ENCODE measurements around the gene SCD5. TPM values are rescaled to one million over a fixed set of nuclear protein-coding genes. Genes with fewer than 3 reads are reported as not detected.
A peak's percentile ranks its signal among the peaks of the same experiment; 100 is the strongest.
"Not testable (repeated sequence)": the region's sequence is repeated elsewhere in the genome, so short reads cannot be mapped to it uniquely, and the experiment has no call there.

SCD5 gene
- 7.5 TPM for polyA plus RNA-seq (2013, experiment 1 of 2)
- 6.6 TPM for polyA plus RNA-seq (2013, experiment 2 of 2)

- WGBS, 2 experiments (ENCODE audit: insufficient coverage in 2 of 2): 1% methylated on average over 58 to 72 of the region's 94 CpGs
- no peaks in the 10 kb centered on the region for H3K9me3 ChIP-seq (ENCODE audit: control insufficient read depth, low read length)
- no peak within 1 kb of the TSS for H3K27ac ChIP-seq (ENCODE audit: low read depth, low read length, severe bottlenecking)
- peak within 1 kb of the TSS; percentile 58 for H3K4me3 ChIP-seq (ENCODE audit: extremely low read depth, insufficient read depth, low read length, poor library complexity, severe bottlenecking)
- peaks cover 17% of the 10 kb centered on the region for H3K4me1 ChIP-seq (ENCODE audit: control insufficient read depth, insufficient read depth, low read length, poor library complexity, severe bottlenecking)
- no peaks in the 10 kb centered on the region for H3K36me3 ChIP-seq (ENCODE audit: control insufficient read depth, insufficient read depth, low read length)
Measured at GRCh38 chr4:82798168-82799005, at the start of gene SCD5. Gene SCD5, minus strand, starts transcription at chr4:82798796. Its CDS starts 259 bp downstream, at chr4:82798537.

- H3K9me3 ChIP-seq (ENCODE audit: control insufficient read depth, low read length): no peaks in the 10 kb centered on the region
- no peaks in the 10 kb centered on the region for H3K4me1 ChIP-seq (ENCODE audit: control insufficient read depth, insufficient read depth, low read length, poor library complexity, severe bottlenecking)
- H3K27ac ChIP-seq (ENCODE audit: low read depth, low read length, severe bottlenecking): no peak overlapping the region
- H3K4me3 ChIP-seq (ENCODE audit: extremely low read depth, insufficient read depth, low read length, poor library complexity, severe bottlenecking): no peak overlapping the region
- H3K36me3 ChIP-seq (ENCODE audit: control insufficient read depth, insufficient read depth, low read length): peaks cover 77% of the 10 kb centered on the region
Measured at GRCh38 chr4:82842593-82842992, 44.0 kb upstream of the SCD5 start.

- no peaks in the 10 kb centered on the region for H3K4me1 ChIP-seq (ENCODE audit: control insufficient read depth, insufficient read depth, low read length, poor library complexity, severe bottlenecking)
- H3K36me3 ChIP-seq (ENCODE audit: control insufficient read depth, insufficient read depth, low read length): peaks cover 77% of the 10 kb centered on the region
- no peaks in the 10 kb centered on the region for H3K9me3 ChIP-seq (ENCODE audit: control insufficient read depth, low read length)
- WGBS, 2 experiments (ENCODE audit: insufficient coverage in 2 of 2): no CpG with 5 or more reads among the region's 1 CpG
- H3K4me3 ChIP-seq (ENCODE audit: extremely low read depth, insufficient read depth, low read length, poor library complexity, severe bottlenecking): no peak overlapping the region
- H3K27ac ChIP-seq (ENCODE audit: low read depth, low read length, severe bottlenecking): no peak overlapping the region
Measured at GRCh38 chr4:82839624-82840023, 41.0 kb upstream of the SCD5 start.

- no peaks in the 10 kb centered on the region for H3K9me3 ChIP-seq (ENCODE audit: control insufficient read depth, low read length)
- WGBS, 2 experiments (ENCODE audit: insufficient coverage in 2 of 2): no CpG with 5 or more reads among the region's 1 CpG
- peaks cover 5% of the 10 kb centered on the region for H3K4me1 ChIP-seq (ENCODE audit: control insufficient read depth, insufficient read depth, low read length, poor library complexity, severe bottlenecking)
- peaks cover 71% of the 10 kb centered on the region for H3K36me3 ChIP-seq (ENCODE audit: control insufficient read depth, insufficient read depth, low read length)
- H3K4me3 ChIP-seq (ENCODE audit: extremely low read depth, insufficient read depth, low read length, poor library complexity, severe bottlenecking): no peak overlapping the region
- no peak overlapping the region for H3K27ac ChIP-seq (ENCODE audit: low read depth, low read length, severe bottlenecking)
Measured at GRCh38 chr4:82833696-82834313, 35.2 kb upstream of the SCD5 start.

- not testable (repeated sequence) for H3K9me3 ChIP-seq (ENCODE audit: control insufficient read depth, low read length); H3K27ac ChIP-seq (ENCODE audit: low read depth, low read length, severe bottlenecking); H3K4me3 ChIP-seq (ENCODE audit: extremely low read depth, insufficient read depth, low read length, poor library complexity, severe bottlenecking); H3K4me1 ChIP-seq (ENCODE audit: control insufficient read depth, insufficient read depth, low read length, poor library complexity, severe bottlenecking)
- WGBS, 2 experiments (ENCODE audit: insufficient coverage in 2 of 2): 80% methylated on average over 1 of the region's 4 CpGs; no CpG with 5 or more reads in 1 of the 2 experiments
- peaks cover 71% of the 10 kb centered on the region for H3K36me3 ChIP-seq (ENCODE audit: control insufficient read depth, insufficient read depth, low read length)
Measured at GRCh38 chr4:82833060-82833459, 34.5 kb upstream of the SCD5 start.

- 98% methylated on average over 3 of the region's 3 CpGs for WGBS, 2 experiments (ENCODE audit: insufficient coverage in 2 of 2)
- Histone ChIP-seq H3K4me3 (ENCODE audit: extremely low read depth, insufficient read depth, low read length, poor library complexity, severe bottlenecking) (no peak overlapping the region), H3K4me1 (ENCODE audit: control insufficient read depth, insufficient read depth, low read length, poor library complexity, severe bottlenecking) (no peaks in the 10 kb centered on the region), H3K27ac (ENCODE audit: low read depth, low read length, severe bottlenecking) (no peak overlapping the region), H3K36me3 (ENCODE audit: control insufficient read depth, insufficient read depth, low read length) (peaks cover 88% of the 10 kb centered on the region), H3K9me3 (ENCODE audit: control insufficient read depth, low read length) (no peaks in the 10 kb centered on the region)
Measured at GRCh38 chr4:82825425-82825824, 26.8 kb upstream of the SCD5 start.

- H3K4me1 ChIP-seq (ENCODE audit: control insufficient read depth, insufficient read depth, low read length, poor library complexity, severe bottlenecking): no peaks in the 10 kb centered on the region
- no peak overlapping the region for H3K4me3 ChIP-seq (ENCODE audit: extremely low read depth, insufficient read depth, low read length, poor library complexity, severe bottlenecking)
- H3K27ac ChIP-seq (ENCODE audit: low read depth, low read length, severe bottlenecking): no peak overlapping the region
- peaks cover 89% of the 10 kb centered on the region for H3K36me3 ChIP-seq (ENCODE audit: control insufficient read depth, insufficient read depth, low read length)
- 80 to 93% methylated on average over 1 to 4 of the region's 5 CpGs for WGBS, 2 experiments (ENCODE audit: insufficient coverage in 2 of 2)
- H3K9me3 ChIP-seq (ENCODE audit: control insufficient read depth, low read length): no peaks in the 10 kb centered on the region
Measured at GRCh38 chr4:82823062-82823461, 24.5 kb upstream of the SCD5 start.

GRCh38 chr4:82820689-82821088 is 22.1 kb upstream of the SCD5 start:
- peaks cover 78% of the 10 kb centered on the region for H3K36me3 ChIP-seq (ENCODE audit: control insufficient read depth, insufficient read depth, low read length)
- H3K27ac ChIP-seq (ENCODE audit: low read depth, low read length, severe bottlenecking): no peak overlapping the region

GRCh38 chr4:82818664-82819662 is 20.4 kb upstream of the SCD5 start:
- Histone ChIP-seq H3K9me3 (ENCODE audit: control insufficient read depth, low read length) (no peaks in the 10 kb centered on the region), H3K27ac (ENCODE audit: low read depth, low read length, severe bottlenecking) (no peak overlapping the region), H3K4me1 (ENCODE audit: control insufficient read depth, insufficient read depth, low read length, poor library complexity, severe bottlenecking) (no peaks in the 10 kb centered on the region), H3K36me3 (ENCODE audit: control insufficient read depth, insufficient read depth, low read length) (peaks cover 61% of the 10 kb centered on the region), H3K4me3 (ENCODE audit: extremely low read depth, insufficient read depth, low read length, poor library complexity, severe bottlenecking) (no peak overlapping the region)
- WGBS, 2 experiments (ENCODE audit: insufficient coverage in 2 of 2): no CpG with 5 or more reads among the region's 2 CpGs

More at GRCh38 chr4:82820689-82821088, 22.1 kb upstream of the SCD5 start:
- Histone ChIP-seq H3K4me1 (ENCODE audit: control insufficient read depth, insufficient read depth, low read length, poor library complexity, severe bottlenecking) (no peaks in the 10 kb centered on the region), H3K4me3 (ENCODE audit: extremely low read depth, insufficient read depth, low read length, poor library complexity, severe bottlenecking) (no peak overlapping the region), H3K9me3 (ENCODE audit: control insufficient read depth, low read length) (no peaks in the 10 kb centered on the region)
- WGBS, 2 experiments (ENCODE audit: insufficient coverage in 2 of 2): no CpG with 5 or more reads among the region's 2 CpGs

GRCh38 chr4:82816874-82817273 is 18.3 kb upstream of the SCD5 start:
- H3K4me3 ChIP-seq (ENCODE audit: extremely low read depth, insufficient read depth, low read length, poor library complexity, severe bottlenecking); H3K9me3 ChIP-seq (ENCODE audit: control insufficient read depth, low read length); H3K27ac ChIP-seq (ENCODE audit: low read depth, low read length, severe bottlenecking); H3K4me1 ChIP-seq (ENCODE audit: control insufficient read depth, insufficient read depth, low read length, poor library complexity, severe bottlenecking): not testable (repeated sequence)
- 98 to 100% methylated on average over 4 to 5 of the region's 6 CpGs for WGBS, 2 experiments (ENCODE audit: insufficient coverage in 2 of 2)
- peaks cover 46% of the 10 kb centered on the region for H3K36me3 ChIP-seq (ENCODE audit: control insufficient read depth, insufficient read depth, low read length)
